NT2/D1 (cell line): ENCODE measurements around the gene PDE9A.

ENCODE experiments used
- DNase-seq: peaks from one replicate; pipeline ENCODE4 v3.0.0-alpha.2; 2011; ENCODE audit warnings: low read depth, low spot score
- H3K27me3 ChIP-seq: 2 replicates; pipeline ENCODE4 v1.6.0; 2011; ENCODE audit warnings: mild to moderate bottlenecking; ENCODE audit not compliant: insufficient read length, insufficient read depth
- H3K36me3 ChIP-seq: 2 replicates; pipeline ENCODE4 v1.6.1; 2011; ENCODE audit warnings: mild to moderate bottlenecking, low read length, mixed read lengths; ENCODE audit not compliant: insufficient read depth, insufficient read length
- H3K4me1 ChIP-seq: 2 replicates; pipeline ENCODE4 v1.5.1; 2011; ENCODE audit not compliant: insufficient read depth, insufficient read length
- H3K4me3 ChIP-seq: 2 replicates; pipeline ENCODE4 v1.5.1; 2011; ENCODE audit warnings: low read depth; ENCODE audit not compliant: insufficient read length
- H3K9ac ChIP-seq: 2 replicates; pipeline ENCODE4 v1.6.0; 2011; ENCODE audit warnings: low read depth; ENCODE audit not compliant: insufficient read length
- H3K9me3 ChIP-seq: 2 replicates; pipeline ENCODE4 v1.5.1; 2011; ENCODE audit warnings: mild to moderate bottlenecking, low read length; ENCODE audit not compliant: insufficient read depth
- SUZ12 ChIP-seq: IDR thresholded peaks from 2 replicates; pipeline ENCODE4 v1.6.1; 2011; ENCODE audit not compliant: insufficient read length, insufficient read depth; ENCODE audit errors: extremely low read depth
- YY1 ChIP-seq: IDR thresholded peaks from 2 replicates; pipeline ENCODE4 v1.6.1; 2011; ENCODE audit not compliant: insufficient read length, insufficient read depth
- ZNF274 ChIP-seq: IDR thresholded peaks from 2 replicates; pipeline ENCODE4 v1.6.1; 2011; ENCODE audit warnings: mild to moderate bottlenecking, low read depth, low read length

Gene PDE9A

DNA sequence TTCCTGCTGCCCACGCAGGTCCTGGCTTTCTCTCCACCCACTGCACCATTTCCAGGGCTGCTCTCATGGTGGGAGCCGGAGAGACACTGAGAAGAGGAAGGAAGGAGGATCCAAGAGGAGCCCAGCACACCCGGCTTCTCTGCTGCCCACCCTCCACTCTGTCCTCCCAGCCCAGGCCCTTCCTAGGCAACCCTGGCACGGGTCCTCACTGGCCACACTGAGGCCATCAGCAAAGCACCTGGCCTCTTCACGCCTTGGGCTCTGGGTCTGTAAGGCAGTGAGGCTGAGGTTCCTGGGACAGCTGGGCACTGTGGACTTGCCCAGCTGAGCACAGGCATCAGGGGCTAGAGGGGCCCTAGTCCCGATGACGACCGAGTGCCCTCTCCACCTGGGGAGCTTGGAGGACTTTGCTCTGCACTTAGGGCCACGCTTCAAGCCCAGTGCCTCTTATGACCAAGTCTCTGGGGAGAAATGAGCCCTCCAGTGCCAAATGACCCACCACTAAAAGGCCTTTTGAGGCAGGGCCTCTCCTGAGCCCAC is 43.1 kb downstream of the PDE9A start:
- peaks cover 3% of the 10 kb centered on the region for H3K4me1 ChIP-seq
- no peak for DNase-seq
- H3K4me3 ChIP-seq, result no peak overlapping the region
- peaks cover 72% of the 10 kb centered on the region for H3K36me3 ChIP-seq
- H3K9ac ChIP-seq, result peak overlapping the region; percentile 15
- peaks cover 5% of the 10 kb centered on the region for H3K9me3 ChIP-seq
- no peaks in the 10 kb centered on the region for H3K27me3 ChIP-seq
- TF ChIP-seq SUZ12, result no peak
- TF ChIP-seq YY1, result no peak
- TF ChIP-seq ZNF274, result no peak

DNA sequence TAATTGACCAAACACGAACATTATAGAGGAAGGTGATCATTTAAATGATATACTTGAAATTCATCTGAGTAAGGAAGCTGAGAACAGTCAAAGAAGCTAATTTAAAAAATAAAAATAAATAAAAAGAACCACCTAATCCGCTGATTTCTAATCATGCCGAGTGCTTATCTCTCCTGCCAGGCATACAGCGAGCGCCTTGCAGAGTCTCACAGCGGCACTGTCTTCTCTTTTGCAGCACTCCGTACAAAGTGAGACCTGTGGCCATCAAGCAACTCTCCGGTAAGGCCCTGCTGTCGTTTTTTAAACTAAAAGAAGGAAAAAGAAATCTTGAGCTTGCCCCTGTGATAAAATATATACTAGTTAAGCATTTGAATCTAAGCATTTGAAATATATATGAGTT is 45.3 kb downstream of the PDE9A start:
- Histone ChIP-seq H3K36me3 (peaks cover 58% of the 10 kb centered on the region), H3K4me1 (peaks cover 7% of the 10 kb centered on the region), H3K27me3 (no peaks in the 10 kb centered on the region), H3K4me3 (no peak overlapping the region), H3K9ac (no peak overlapping the region), H3K9me3 (peaks cover 14% of the 10 kb centered on the region)
- DNase-seq, result no peak
- TF ChIP-seq YY1 (no peak), ZNF274 (no peak), SUZ12 (no peak)

DNA sequence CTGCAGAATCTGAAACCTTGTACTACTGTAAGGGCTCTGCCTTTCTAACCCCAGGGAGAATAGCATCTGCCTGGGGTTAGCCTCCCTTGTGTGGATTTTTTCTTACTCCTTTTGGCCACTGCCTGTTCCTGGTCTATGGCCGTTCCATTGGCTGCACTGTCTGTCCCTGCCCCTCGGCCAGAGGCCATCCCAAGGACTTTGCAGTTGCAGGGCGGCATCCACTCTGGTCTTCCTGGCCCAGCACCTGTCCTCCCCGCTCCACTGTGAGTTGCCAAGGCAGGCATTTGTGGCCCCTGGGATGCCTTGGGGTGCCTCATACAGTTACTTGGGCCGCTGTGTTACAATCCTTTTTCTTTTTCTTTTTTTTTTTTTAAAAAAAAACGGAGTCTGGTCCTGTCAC is 45.8 kb downstream of the PDE9A start:
- Histone ChIP-seq H3K27me3 (no peaks in the 10 kb centered on the region), H3K4me3 (no peak overlapping the region), H3K9me3 (peaks cover 14% of the 10 kb centered on the region), H3K4me1 (peaks cover 12% of the 10 kb centered on the region), H3K36me3 (peaks cover 57% of the 10 kb centered on the region), H3K9ac (no peak overlapping the region)
- no peak for TF ChIP-seq SUZ12
- no peak for TF ChIP-seq YY1
- no peak for TF ChIP-seq ZNF274
- DNase-seq, result no peak

DNA sequence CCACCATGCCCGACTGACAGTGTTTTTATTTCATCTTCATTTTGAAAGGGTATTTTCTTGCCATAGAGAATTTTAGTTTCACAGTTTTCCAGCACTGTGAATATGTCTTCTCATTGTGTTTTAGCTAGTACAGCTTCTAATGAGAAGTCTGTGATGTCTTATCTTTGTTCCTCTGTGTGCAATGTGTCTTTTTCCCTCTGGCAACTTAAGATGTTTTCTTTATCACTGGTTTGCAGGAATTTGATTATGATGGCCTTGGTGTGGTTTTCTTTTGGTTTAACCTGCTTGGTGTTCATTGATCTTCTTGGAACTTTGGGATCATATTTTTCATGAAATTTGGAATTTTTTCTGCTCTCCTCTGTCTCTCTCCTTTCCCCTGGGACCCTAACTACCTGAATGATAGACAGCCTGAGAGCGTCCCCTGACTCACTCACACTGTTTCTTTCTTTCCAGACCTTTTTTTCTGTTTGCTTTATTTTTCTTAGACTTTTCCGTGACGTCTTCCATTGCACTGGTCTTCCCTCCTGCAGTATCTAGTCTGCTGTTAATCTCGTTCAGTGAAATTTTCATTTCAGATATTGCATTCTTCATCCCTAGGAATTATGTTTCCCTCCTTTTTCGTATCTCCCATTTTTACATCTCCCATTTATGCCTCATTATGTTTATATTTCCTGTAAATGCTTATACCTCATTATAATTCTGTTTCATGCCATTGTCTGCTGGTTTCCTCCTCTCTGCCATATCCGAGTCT is 48.5 kb downstream of the PDE9A start:
- peaks cover 35% of the 10 kb centered on the region for H3K36me3 ChIP-seq
- H3K4me1 ChIP-seq, result peaks cover 14% of the 10 kb centered on the region
- TF ChIP-seq SUZ12 (no peak), YY1 (no peak)
- DNase-seq, result no peak
- H3K9ac ChIP-seq, result no peak overlapping the region
- peaks cover 14% of the 10 kb centered on the region for H3K9me3 ChIP-seq
- H3K27me3 ChIP-seq, result no peaks in the 10 kb centered on the region
- no peak overlapping the region for H3K4me3 ChIP-seq

DNA sequence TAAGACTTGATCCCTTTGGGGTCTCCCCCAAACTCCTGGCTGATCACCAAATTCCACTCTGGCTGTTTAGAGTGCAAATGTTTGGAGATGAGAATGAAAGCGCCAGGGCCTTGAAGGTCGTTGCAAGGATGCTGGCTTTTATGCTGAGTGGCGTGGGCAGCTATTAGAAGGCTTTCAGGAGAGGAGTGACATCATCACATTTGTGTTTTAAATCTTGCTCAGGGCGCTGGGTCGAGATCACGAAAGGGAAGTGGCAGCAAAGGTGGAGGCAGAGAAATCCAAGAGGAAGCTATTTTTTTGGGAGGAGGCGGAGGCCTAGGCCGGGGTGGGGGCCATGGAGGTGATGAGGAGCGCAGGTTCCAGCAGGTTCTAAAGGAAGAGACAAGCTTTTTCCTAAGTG is 49.3 kb downstream of the PDE9A start:
- no peak for DNase-seq
- H3K4me3 ChIP-seq, result no peak overlapping the region
- peaks cover 27% of the 10 kb centered on the region for H3K36me3 ChIP-seq
- peaks cover 14% of the 10 kb centered on the region for H3K9me3 ChIP-seq
- H3K27me3 ChIP-seq, result no peaks in the 10 kb centered on the region
- TF ChIP-seq SUZ12 (no peak), YY1 (no peak), ZNF274 (no peak)
- peaks cover 19% of the 10 kb centered on the region for H3K4me1 ChIP-seq
- H3K9ac ChIP-seq, result no peak overlapping the region

DNA sequence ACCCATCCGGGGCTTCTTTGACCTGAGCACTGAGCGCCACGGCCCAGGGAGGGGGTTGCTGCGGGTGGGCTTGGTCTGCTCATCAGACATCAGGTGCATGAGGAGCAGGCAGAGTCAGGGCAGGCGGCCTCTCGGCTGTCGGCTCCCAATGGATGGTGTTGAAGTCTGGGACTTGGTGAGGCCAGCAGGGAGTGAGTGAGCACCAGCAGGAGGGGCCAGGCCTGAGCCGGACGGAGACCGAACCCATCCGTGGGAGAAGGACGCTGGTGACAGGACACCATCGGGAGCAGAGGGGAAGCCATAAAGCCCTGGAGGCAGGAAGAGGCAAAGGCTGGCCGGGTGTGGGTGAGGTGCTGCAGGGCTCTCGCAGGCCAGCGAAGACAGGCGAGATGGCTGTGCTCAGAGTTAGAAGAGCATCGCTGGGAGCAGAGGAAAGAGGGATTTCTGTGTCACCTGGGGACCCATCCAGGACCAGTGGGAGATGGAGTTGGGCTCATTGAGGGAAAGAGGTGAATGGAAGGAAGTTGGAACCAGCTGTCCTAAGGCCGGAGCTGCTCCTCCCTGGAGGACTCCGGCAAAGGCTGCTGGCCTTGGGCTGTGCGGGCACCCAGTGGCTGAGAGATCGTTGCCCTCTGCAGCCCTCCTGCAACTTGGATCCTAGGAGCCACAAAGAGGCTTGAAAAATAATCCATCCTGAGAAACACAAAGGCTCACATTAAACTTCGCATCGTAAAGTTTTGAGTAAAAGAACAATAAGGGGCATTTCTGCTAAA is 49.9 kb downstream of the PDE9A start:
- Histone ChIP-seq H3K9me3 (peaks cover 14% of the 10 kb centered on the region), H3K27me3 (no peaks in the 10 kb centered on the region), H3K36me3 (peaks cover 21% of the 10 kb centered on the region), H3K9ac (no peak overlapping the region), H3K4me1 (peaks cover 19% of the 10 kb centered on the region), H3K4me3 (no peak overlapping the region)
- TF ChIP-seq ZNF274, result no peak
- TF ChIP-seq YY1, result no peak
- no peak for TF ChIP-seq SUZ12
- no peak for DNase-seq

DNA sequence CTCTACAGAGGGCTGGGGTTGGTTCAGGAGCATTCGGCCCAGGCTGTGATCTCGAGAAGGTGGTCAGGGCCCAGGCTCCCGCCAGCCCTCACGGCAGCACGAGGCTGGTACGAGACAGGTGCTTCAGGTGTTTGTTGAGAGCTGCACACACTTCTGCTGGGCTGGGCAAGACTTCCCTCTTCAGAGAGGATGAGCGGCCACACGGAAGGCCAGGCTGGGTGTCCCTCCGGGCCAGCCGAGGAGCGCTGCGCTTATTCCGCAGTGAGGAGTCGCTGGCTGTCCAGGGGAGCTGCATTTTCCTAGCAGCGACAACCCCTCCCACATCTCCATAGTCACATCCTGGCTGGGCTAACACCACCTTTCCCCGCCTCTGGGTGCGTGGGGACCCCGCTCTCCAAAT is 50.5 kb downstream of the PDE9A start:
- no peaks in the 10 kb centered on the region for H3K27me3 ChIP-seq
- no peak overlapping the region for H3K9ac ChIP-seq
- peaks cover 19% of the 10 kb centered on the region for H3K4me1 ChIP-seq
- no peak for TF ChIP-seq YY1
- no peak for TF ChIP-seq ZNF274
- peaks cover 14% of the 10 kb centered on the region for H3K9me3 ChIP-seq
- H3K36me3 ChIP-seq, result peaks cover 19% of the 10 kb centered on the region
- DNase-seq, result no peak
- H3K4me3 ChIP-seq, result no peak overlapping the region
